Activated naive CD8-positive, alpha-beta T cell treated with anti-CD3 and anti-CD28 coated beads, Interleukin-2, amount 50 U/mL, for 16 hours (primary cell): ENCODE data around the gene PRKCZ.

Source experiments
- DNase-seq: peaks from one replicate; pipeline ENCODE4 v3.0.0-alpha.2; 2020; ENCODE audit warnings: low read depth, low spot score

Gene PRKCZ

GRCh38 chr1:2228694-2229036, 178.5 kb downstream of the PRKCZ start:
- DNase-seq: no peak

GRCh38 chr1:2229037-2229864, 179.0 kb downstream of the PRKCZ start:
- no peak for DNase-seq

- no peak for DNase-seq
These were observed 179.9 kb downstream of the PRKCZ start for GRCh38 chr1:2229911-2230731.

- DNase-seq: no peak
These were observed 180.7 kb downstream of the PRKCZ start for GRCh38 chr1:2230781-2231531.

GRCh38 chr1:2231532-2232254, 181.5 kb downstream of the PRKCZ start:
- no peak for DNase-seq

- DNase-seq: no peak
These were observed 182.2 kb downstream of the PRKCZ start for GRCh38 chr1:2232255-2232915.

GRCh38 chr1:2232916-2233438, 182.8 kb downstream of the PRKCZ start:
- DNase-seq: no peak

GRCh38 chr1:2233468-2233867, 183.3 kb downstream of the PRKCZ start:
- DNase-seq: no peak

GRCh38 chr1:2233997-2234761, 184.0 kb downstream of the PRKCZ start:
- DNase-seq: no peak

- no peak for DNase-seq
These were observed 184.5 kb downstream of the PRKCZ start for GRCh38 chr1:2234762-2235113.
